Activated T-cell treated with anti-CD3 and anti-CD28 coated beads, Interleukin-2, amount 50 U/mL, for 1 hour (primary cell): ENCODE results near the gene MKRN2OS.

Experiments used
- DNase-seq: peaks from one replicate; pipeline ENCODE4 v3.0.0-alpha.2; 2020

The MKRN2OS gene, protein sequence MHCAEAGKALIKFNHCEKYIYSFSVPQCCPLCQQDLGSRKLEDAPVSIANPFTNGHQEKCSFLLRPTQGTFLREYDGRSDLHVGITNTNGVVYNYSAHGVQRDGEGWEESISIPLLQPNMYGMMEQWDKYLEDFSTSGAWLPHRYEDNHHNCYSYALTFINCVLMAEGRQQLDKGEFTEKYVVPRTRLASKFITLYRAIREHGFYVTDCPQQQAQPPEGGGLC

DNA sequence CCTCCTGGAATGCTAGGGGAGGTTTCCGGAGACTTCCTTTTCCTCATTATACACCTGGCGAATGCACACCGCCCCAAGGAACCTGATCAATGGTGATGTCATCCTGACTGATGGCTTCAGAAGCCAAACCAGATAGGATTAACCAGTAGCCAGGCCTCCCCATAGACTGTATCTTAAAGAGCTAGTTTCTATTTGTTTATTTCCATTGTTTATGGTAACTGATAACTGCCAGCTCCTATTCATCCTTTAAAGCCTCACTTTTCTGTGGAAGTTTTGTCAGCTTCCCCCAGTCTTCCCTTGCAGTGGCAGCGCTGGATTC lies at the start of gene MKRN2OS:
Gene MKRN2OS (minus strand): TSS at position 27 of the 319 bp plus-strand sequence. CDS start 35 bp downstream, outside the sequence.
- DNase-seq, result no peak

GRCh38 chr3:12593473-12593872 lies 48.2 kb upstream of the MKRN2OS start:
- DNase-seq, result no peak

DNA sequence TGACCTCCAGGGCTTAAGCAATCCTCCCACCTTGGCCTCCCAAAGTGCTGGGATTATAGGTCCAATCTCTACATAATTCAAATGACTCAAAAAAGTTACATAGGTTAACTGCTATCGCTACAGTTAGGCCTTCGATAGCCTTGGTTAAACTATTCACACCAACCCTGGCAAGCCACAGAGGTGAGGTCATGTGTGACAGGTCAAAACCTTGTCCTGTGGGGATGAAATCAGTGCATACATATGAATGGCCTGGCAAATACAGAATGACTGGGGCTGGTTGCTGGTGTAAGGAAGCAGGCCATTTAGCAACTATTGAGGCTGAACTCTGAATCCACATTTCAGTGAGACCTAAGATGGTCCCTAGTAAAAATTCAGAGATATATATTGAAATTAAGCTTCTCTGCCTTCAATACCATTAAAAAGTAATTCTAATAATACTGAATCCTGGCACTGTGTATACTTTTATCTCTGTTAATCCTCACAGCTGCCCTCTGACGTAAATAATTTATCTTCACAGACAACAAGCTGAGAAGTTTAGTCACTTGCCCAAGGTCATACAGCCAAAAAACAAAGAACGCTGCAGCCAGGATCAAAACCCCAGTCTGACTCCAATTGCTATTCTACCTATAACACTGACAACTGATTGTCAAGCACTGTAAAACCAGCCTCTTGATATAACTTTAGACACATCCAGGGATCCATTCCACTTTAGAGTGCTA lies 46.9 kb upstream of the MKRN2OS start:
- DNase-seq, result no peak

- no peak for DNase-seq
These were observed 46.2 kb upstream of the MKRN2OS start for GRCh38 chr3:12591456-12591855.

- DNase-seq, result no peak
These were observed 44.8 kb upstream of the MKRN2OS start for GRCh38 chr3:12590096-12590495.

GRCh38 chr3:12588039-12589009 lies 43.0 kb upstream of the MKRN2OS start:
- no peak for DNase-seq

GRCh38 chr3:12586403-12586802 lies 41.1 kb upstream of the MKRN2OS start:
- no peak for DNase-seq

DNA sequence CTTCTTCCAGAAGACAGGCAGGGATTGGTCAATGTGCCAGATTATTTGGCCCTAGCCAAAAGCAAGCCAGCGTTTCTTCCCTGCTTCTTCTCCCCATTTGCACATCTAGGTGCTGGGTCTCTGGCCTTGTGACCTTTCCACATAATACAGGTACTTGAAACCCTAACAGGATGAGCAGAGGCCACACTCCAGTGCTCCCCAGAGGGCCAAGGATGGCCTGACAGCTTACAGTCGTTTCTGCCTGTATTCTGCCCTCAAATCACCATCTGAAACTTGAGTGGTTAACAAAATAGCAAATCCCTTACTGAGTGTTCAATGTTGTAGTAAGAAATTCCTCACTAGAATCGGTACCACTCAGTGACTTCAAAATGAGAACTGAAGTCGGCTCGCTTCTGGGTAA lies 40.7 kb upstream of the MKRN2OS start:
- no peak for DNase-seq

DNA sequence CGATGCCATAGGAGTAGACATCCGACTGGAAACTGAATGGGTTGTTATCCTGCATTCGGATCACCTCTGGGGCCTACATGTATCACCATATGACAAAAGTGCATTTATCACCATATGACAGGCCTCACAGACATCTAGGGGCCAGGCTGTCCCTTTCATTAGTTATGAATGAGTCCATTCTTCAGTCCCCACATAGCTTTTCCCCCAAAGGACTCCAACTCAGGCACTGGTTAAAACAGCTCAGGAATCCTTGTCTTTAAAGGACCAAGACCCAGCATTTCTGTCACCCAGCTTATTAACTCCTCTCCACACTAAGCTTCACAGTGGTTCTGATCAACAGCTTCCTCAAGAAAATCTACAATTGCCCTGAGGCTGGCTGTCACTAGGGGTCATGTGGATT lies 39.9 kb upstream of the MKRN2OS start:
- DNase-seq, result no peak

GRCh38 chr3:12584083-12584482 lies 38.8 kb upstream of the MKRN2OS start:
- no peak for DNase-seq

DNA sequence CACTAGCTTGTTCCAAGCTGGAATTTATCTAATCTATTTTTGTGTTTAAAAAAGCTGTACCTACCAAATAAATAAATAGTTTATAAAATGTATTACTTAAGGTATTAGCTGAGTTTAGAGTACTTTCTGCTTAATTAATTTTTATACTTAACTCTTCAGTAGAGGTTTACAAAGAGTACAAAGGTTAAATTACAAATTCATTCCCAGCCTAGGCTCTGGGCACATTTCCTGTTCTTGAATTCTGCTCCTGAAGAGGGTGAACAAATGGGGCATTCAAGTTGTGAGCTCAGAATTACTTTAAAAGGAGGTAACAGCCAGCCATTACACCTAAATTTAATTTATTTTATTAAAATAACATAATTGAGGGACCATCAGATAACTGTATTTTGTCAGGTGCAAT lies 38.0 kb upstream of the MKRN2OS start:
- DNase-seq, result no peak

DNA sequence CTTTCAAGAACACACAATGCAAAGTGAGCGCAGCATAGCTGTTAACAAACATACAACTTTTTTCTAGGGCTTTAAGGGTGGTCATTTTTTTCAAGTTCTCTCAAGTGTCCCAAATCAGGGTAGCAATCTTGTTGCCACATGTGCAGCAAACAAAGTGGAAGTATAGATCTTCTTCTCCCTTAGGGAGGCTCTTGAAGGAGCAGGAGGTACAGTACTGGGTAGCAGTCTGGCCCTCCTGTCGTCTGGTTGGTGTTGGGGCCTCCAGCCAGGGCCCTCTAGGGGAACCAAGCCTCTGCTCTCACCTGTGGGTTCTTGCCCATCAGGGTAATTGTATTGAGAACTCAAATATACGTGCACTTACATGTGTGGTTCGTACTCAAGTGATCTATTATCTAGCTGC lies 37.4 kb upstream of the MKRN2OS start:
- DNase-seq, result no peak

- DNase-seq, result no peak
These were observed 34.6 kb upstream of the MKRN2OS start for GRCh38 chr3:12579905-12580304.

DNA sequence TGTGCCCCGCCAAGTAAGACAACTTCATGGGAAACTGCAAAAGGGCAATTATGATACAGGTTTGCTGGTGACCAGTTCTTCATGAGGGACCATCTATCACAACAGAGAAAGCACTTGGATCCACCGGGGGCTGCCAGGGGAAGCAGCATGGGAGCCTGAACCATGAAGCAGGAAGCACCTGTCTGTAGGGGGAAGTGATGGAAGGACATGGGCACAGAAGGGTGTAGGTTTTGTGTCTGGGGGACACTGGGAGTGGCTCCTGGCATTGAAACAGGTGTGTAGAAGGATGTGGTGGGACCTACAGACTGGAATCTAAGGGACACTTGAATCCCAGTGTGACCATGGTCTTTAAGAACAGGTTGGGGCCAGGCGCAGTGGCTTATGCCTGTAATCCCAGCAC lies 34.2 kb upstream of the MKRN2OS start:
- DNase-seq, result no peak

DNA sequence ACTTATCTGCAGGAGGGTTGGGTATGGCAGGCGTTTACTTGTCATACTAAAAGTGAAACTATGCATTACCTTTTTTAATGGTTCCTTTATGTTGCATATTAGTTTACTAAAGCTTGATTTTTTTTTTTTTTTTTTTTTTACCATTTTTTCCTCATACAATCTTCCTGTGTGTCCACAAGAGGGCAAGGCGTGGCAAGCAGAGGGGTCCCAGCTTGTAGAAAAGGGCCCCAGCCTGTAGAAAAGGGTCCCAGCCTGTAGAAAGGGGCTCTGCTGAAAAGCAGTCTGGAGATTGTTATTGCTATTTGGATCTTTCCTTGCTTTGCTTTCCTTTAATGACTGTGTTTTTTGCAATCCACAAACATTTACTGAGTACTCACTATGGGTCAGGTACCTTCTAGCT lies 33.4 kb upstream of the MKRN2OS start:
- DNase-seq, result no peak

- DNase-seq, result no peak
These were observed 32.1 kb upstream of the MKRN2OS start for GRCh38 chr3:12577379-12577778.

- DNase-seq, result no peak
These were observed 29.4 kb upstream of the MKRN2OS start for GRCh38 chr3:12574661-12575060.

- no peak for DNase-seq
These were observed 28.8 kb upstream of the MKRN2OS start for GRCh38 chr3:12574131-12574530.

- DNase-seq, result no peak
These were observed 26.7 kb upstream of the MKRN2OS start for GRCh38 chr3:12571986-12572385.

- no peak for DNase-seq
These were observed 24.5 kb upstream of the MKRN2OS start for GRCh38 chr3:12569836-12570235.

- no peak for DNase-seq
These were observed 23.4 kb upstream of the MKRN2OS start for GRCh38 chr3:12568747-12569146.

DNA sequence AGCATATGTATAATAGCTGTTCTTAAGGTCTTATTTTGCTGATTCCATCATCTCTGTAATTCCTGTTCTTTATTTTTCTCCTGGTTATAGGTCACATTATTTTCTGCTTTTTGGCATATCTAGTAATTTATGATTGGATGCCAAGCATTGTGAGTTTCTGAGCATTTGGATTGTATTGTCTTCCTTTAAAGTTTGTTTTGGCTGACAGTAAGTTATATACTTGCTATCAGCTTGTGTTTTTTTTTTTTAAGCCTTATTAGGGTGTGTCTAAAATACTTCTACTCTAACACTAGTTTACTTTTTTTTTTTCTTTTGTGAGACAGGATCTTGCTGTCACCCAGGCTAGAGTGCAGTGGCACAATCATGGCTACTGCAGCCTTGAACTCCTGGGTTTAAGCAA lies 21.7 kb upstream of the MKRN2OS start:
- no peak for DNase-seq

GRCh38 chr3:12562451-12562850 lies 17.2 kb upstream of the MKRN2OS start:
- no peak for DNase-seq

GRCh38 chr3:12561397-12561796 lies 16.1 kb upstream of the MKRN2OS start:
- no peak for DNase-seq
